ENCODE data around the gene GTPBP6.

DNA sequence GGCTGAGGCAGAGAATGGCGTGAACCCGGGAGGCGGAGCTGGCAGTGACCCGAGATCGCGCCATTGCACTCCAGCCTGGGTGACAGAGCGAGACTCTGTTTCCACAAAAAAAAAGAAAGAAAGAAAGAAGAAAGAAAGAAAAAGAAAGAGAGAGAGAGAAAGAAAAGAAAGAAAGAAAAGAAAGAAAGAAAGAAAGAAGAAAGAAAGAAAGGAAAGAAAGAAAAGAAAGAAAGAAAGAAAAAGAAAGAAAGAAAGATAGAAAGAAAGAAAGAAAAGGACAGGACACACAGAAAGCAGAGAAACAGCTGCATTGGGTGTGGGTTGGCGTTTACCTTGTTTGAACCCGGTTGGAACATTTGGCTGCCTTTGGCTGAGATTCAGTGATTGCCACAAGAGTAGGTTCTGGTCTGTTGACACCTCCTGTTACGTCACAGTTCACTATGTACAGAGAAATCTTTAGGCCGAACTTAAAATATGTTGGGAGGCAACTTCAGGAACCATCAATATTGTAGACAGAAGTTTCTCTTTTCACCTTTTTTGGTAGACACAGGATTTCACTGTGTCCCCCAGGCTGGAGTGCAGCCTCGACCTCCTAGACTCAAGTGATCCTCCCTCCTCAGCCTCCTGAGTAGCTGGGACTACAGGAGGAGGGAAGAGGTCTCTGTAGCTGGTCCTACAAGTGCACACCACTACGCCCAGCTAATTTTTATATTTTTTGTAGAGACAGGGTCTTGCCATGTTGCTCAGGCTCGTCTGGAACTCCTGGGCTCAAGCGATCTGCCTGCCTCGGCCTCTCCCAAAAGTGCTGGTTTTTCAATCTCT lies 53.8 kb downstream of the GTPBP6 start:
- TF ChIP-seq CTCF (IDR thresholded peaks at IDR 0.05) (no peak), POLR2A (IDR thresholded peaks at IDR 0.05) (no peak), EP300 (IDR thresholded peaks at IDR 0.05; ENCODE audit: low read depth) (no peak)

Data from transverse colon (tissue), 3 donors.